ENCODE measurements around the gene PDS5B. TPM values are rescaled to one million over a fixed set of nuclear protein-coding genes. Genes with fewer than 3 reads are reported as not detected.
"Not testable (repeated sequence)": the region's sequence is repeated elsewhere in the genome, so short reads cannot be mapped to it uniquely, and the experiment has no call there.

PDS5B gene
- total RNA-seq, 2 donors from 2014 or later = 44.0 to 47.1 TPM

DNA sequence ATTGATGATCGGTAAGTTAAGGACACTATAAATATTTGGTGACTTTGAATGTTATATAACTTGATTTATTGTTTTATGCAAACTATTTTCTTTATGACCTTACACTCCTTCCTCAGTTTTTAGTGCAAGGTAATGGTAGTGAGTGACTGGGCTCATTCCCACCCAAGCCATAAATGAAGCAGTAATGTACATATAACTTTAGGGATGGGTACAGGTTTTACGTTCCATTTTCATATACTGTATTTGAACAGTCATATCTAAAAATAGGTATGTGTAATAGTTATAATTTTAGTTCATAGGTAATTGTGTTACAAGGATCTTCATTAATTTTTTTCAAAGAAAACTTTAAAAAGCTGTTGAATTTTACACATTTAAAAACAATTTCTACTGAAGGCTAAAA is 101.0 kb downstream of the PDS5B start:
- DNase-seq (ENCODE audit: low spot score) = no peak
- ATAC-seq (ENCODE audit: insufficient number of reproducible peaks, low FRiP score, low read depth) = no peak
- no peak overlapping the region for H3K4me3 ChIP-seq
- no peaks in the 10 kb centered on the region for H3K9me3 ChIP-seq
- H3K36me3 ChIP-seq = no peaks in the 10 kb centered on the region
- TF ChIP-seq, protein P1, sequence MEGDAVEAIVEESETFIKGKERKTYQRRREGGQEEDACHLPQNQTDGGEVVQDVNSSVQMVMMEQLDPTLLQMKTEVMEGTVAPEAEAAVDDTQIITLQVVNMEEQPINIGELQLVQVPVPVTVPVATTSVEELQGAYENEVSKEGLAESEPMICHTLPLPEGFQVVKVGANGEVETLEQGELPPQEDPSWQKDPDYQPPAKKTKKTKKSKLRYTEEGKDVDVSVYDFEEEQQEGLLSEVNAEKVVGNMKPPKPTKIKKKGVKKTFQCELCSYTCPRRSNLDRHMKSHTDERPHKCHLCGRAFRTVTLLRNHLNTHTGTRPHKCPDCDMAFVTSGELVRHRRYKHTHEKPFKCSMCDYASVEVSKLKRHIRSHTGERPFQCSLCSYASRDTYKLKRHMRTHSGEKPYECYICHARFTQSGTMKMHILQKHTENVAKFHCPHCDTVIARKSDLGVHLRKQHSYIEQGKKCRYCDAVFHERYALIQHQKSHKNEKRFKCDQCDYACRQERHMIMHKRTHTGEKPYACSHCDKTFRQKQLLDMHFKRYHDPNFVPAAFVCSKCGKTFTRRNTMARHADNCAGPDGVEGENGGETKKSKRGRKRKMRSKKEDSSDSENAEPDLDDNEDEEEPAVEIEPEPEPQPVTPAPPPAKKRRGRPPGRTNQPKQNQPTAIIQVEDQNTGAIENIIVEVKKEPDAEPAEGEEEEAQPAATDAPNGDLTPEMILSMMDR (IDR thresholded peaks at IDR 0.05) = no peak
- H3K4me1 ChIP-seq (ENCODE audit: control insufficient read depth in 1 of 2, low read depth in 2 of 2) = peaks cover 0 to 5% of the 10 kb centered on the region in 2 donors
- H3K27ac ChIP-seq = no peak overlapping the region
- no peaks in the 10 kb centered on the region for H3K27me3 ChIP-seq (replicated peaks; ENCODE audit: insufficient read depth)

DNA sequence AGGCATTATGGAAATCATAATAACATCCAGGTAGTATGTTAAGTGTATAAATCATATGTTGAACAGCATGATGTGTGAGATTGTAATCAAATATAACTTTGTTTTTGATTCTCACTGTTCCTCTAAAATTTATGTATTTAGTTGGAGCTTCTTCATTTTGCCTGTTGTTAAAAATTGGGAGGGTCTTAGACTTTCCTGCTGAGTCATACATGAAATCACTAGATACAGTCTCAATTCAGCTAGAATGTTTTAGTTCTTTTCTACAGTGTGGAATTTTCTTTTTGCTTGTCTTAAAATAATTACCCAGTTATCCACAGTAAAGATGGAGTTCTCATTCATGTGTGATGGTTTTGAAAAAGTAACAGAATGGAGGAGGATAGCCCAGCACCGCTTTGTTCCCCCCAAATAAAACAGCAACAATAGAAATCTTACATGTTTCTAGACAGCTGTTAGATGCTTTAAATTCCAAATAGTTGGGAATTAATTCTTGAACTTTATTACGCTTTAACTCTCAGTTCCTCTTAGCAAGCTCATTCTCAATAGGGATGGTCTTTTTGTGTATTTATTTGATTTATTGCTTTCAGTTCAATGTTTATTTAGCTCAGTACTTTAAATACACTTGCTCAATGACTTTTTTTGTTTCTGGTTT is 109.5 kb downstream of the PDS5B start:
- ATAC-seq (ENCODE audit: insufficient number of reproducible peaks, low FRiP score, low read depth) (no peak), DNase-seq (ENCODE audit: low spot score) (no peak)
- Histone ChIP-seq H3K4me1 (ENCODE audit: control insufficient read depth in 1 of 2, low read depth in 2 of 2) (peaks cover 0 to 7% of the 10 kb centered on the region in 2 donors), H3K9me3 (no peaks in the 10 kb centered on the region), H3K4me3 (no peak overlapping the region), H3K36me3 (peaks cover 15% of the 10 kb centered on the region), H3K27me3 (replicated peaks; ENCODE audit: insufficient read depth) (no peaks in the 10 kb centered on the region), H3K27ac (no peak overlapping the region)
- TF ChIP-seq, protein P1 (IDR thresholded peaks at IDR 0.05) = no peak

DNA sequence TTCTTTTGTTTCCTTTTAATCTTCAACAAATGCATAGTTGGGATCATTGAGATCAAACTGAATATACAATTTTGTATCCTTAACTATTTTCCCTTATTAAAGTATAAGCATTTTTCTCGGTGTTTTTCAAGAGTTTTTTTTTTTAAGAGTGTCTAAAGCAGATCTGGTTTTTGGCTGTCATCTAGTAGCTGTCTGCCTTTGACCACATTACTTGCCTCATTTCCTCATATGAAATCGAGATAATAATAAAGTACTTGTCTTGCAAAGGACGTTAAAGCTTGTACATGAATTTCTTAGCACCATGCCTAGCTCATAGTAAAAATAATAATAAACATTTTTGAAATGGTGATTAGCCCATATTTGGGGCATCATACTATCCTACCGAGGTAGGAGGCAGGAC is 121.2 kb downstream of the PDS5B start:
- H3K27me3 ChIP-seq (replicated peaks; ENCODE audit: insufficient read depth) = no peaks in the 10 kb centered on the region
- H3K27ac ChIP-seq = no peak overlapping the region
- no peaks in the 10 kb centered on the region for H3K4me1 ChIP-seq (ENCODE audit: control insufficient read depth in 1 of 2, low read depth in 2 of 2)
- no peaks in the 10 kb centered on the region for H3K9me3 ChIP-seq
- H3K36me3 ChIP-seq = peaks cover 16% of the 10 kb centered on the region
- TF ChIP-seq, protein P1 (IDR thresholded peaks at IDR 0.05) = no peak
- DNase-seq (ENCODE audit: low spot score) (no peak), ATAC-seq (ENCODE audit: insufficient number of reproducible peaks, low FRiP score, low read depth) (no peak)
- H3K4me3 ChIP-seq = no peak overlapping the region

DNA sequence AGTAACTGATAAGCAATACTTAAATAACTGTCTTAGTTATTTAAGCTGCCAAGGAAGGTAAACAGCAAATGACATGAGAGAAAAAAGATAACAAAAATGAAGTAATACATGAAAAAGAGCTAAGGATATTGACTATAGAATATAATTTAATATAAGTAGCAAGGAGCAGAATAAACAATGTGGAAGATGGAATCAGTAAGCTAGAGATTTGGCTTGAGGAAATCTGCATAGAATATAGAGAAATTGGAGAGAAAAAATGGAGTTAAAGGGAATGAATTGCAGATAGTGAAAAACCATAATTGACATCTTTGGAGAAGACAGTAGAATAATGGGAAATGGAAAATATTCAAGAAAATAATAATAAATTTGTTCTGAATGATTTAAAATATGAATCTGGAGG is 127.1 kb downstream of the PDS5B start:
- DNase-seq (ENCODE audit: low spot score) (no peak), ATAC-seq (ENCODE audit: insufficient number of reproducible peaks, low FRiP score, low read depth) (no peak)
- Histone ChIP-seq H3K36me3 (peaks cover 17% of the 10 kb centered on the region), H3K27ac (no peak overlapping the region), H3K27me3 (replicated peaks; ENCODE audit: insufficient read depth) (no peaks in the 10 kb centered on the region), H3K4me3 (no peak overlapping the region), H3K4me1 (ENCODE audit: control insufficient read depth in 1 of 2, low read depth in 2 of 2) (no peaks in the 10 kb centered on the region), H3K9me3 (peaks cover 5% of the 10 kb centered on the region)
- TF ChIP-seq, protein P1 (IDR thresholded peaks at IDR 0.05) = no peak

DNA sequence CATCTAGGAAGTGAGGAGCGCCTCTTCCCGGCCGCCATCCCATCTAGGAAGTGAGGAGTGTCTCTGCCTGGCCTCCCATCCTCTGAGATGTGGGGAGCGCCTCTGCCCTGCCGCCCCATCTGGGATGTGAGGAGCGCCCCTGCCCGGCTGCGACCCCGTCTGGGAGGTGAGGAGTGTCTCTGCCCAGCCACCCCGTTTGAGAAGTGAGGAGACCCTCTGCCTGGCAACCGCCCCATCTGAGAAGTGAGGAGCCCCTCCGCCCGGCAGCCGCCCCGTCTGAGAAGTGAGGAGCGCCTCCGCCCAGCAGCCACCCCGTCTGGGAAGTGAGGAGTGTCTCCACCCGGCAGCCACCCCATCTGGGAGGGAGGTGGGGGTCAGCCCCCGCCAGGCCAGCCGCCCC is 129.9 kb downstream of the PDS5B start:
- H3K4me1 ChIP-seq (ENCODE audit: control insufficient read depth in 1 of 2, low read depth in 2 of 2); ATAC-seq (ENCODE audit: insufficient number of reproducible peaks, low FRiP score, low read depth); H3K36me3 ChIP-seq; H3K4me3 ChIP-seq; H3K9me3 ChIP-seq; H3K27ac ChIP-seq; DNase-seq (ENCODE audit: low spot score); H3K27me3 ChIP-seq (replicated peaks; ENCODE audit: insufficient read depth): not testable (repeated sequence)

DNA sequence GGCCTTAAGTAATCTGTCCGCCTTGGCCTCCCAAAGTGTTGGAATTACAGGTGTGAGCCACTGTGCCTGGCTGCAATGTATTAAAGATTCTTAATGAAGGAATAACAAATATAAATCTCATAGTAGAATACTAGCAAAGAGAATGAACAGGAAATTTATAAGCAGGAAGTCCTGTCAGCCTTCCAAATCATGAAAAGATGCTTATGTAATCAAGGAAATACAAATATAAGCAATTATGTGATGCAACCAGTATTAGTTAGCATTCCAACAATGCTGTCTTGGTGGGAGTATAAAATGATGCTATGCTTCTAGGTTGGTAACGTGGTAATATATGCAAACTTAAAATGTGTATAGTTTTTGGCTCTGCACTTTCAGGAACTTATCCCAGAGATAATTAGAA is 133.8 kb downstream of the PDS5B start:
- TF ChIP-seq, protein P1 (IDR thresholded peaks at IDR 0.05) = no peak
- Histone ChIP-seq H3K27me3 (replicated peaks; ENCODE audit: insufficient read depth) (no peaks in the 10 kb centered on the region), H3K4me3 (no peak overlapping the region), H3K27ac (no peak overlapping the region), H3K4me1 (ENCODE audit: control insufficient read depth in 1 of 2, low read depth in 2 of 2) (no peaks in the 10 kb centered on the region), H3K9me3 (no peaks in the 10 kb centered on the region), H3K36me3 (peaks cover 1% of the 10 kb centered on the region)
- DNase-seq (ENCODE audit: low spot score) = no peak
- ATAC-seq (ENCODE audit: insufficient number of reproducible peaks, low FRiP score, low read depth) = no peak

DNA sequence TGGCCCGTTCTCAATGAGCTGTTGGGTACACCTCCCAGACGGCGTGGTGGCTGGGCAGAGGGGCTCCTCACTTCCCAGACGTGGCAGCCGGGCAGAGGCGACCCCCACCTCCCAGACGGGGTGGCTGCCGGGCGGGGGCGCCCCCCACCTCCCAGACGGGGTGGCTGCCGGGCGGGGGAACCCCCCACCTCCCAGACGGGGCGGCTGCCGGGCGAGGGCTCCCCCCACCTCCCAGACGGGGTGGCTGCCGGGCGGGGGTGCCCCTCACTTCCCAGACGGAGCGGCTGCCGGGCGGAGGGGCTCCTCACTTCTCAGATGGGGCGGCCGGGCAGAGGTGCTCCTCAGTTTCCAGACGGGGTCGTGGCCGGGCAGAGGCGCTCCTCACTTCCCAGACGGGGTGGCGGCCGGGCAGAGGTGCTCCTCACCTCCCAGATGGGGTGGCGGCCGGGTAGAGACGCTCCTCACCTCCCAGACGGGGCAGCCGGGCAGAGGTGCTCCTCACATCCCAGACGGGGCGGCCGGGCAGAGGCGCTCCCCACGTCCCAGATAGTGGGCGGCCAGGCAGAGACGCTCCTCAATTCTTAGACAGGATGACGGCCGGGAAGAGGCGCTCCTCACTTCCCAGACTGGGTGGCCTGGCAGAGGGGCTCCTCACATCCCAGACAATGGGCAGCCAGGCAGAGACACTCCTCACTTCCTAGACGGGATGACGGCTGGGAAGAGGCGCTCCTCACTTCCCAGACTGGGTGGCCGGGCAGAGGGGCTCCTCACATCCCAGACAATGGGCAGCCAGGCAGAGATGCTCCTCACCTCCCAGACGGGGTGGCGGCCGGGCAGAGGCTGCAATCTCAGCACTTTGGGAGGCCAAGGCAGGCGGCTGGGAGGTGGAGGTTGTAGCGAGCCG is 135.1 kb downstream of the PDS5B start:
- H3K27me3 ChIP-seq (replicated peaks; ENCODE audit: insufficient read depth); H3K9me3 ChIP-seq; DNase-seq (ENCODE audit: low spot score); H3K4me1 ChIP-seq (ENCODE audit: control insufficient read depth in 1 of 2, low read depth in 2 of 2); H3K36me3 ChIP-seq; H3K4me3 ChIP-seq; H3K27ac ChIP-seq; ATAC-seq (ENCODE audit: insufficient number of reproducible peaks, low FRiP score, low read depth): not testable (repeated sequence)
